Mammary epithelial cell (primary cell): ENCODE data around the gene ZNF784.
A peak's percentile ranks its signal among the peaks of the same experiment; 100 is the strongest.

Experiments used
- CTCF ChIP-seq, 2 donors: IDR thresholded peaks in 1 of 2; conservative IDR thresholded peaks in 1 of 2; 2 replicates each; pipeline ENCODE4 v1.5.1; 2011 to 2012; ENCODE audit warnings: inconsistent platforms in 2 of 2, low read length in 2 of 2, mild to moderate bottlenecking in 2 of 2, control low read depth in 1 of 2, low read depth in 1 of 2; ENCODE audit not compliant: insufficient read depth in 1 of 2; ENCODE audit errors: extremely low read depth in 1 of 2
- EZH2 ChIP-seq: IDR thresholded peaks from 2 replicates; pipeline ENCODE4 v1.6.1; 2012; ENCODE audit warnings: low read length, inconsistent platforms, borderline replicate concordance

- no peak for TF ChIP-seq EZH2
- TF ChIP-seq CTCF (conservative IDR thresholded peaks at IDR 0.05 in 1 of 2, IDR thresholded peaks at IDR 0.05 in 1 of 2; ENCODE audit: extremely low read depth in 1 of 2, insufficient read depth in 1 of 2, low read depth in 1 of 2, low read length in 2 of 2) = peak; percentile 37 to 53
Observed at GRCh38 chr19:55638864-55639359, 14.5 kb upstream of the ZNF784 start.
